ENCODE results near the gene DLGAP4.

DNA sequence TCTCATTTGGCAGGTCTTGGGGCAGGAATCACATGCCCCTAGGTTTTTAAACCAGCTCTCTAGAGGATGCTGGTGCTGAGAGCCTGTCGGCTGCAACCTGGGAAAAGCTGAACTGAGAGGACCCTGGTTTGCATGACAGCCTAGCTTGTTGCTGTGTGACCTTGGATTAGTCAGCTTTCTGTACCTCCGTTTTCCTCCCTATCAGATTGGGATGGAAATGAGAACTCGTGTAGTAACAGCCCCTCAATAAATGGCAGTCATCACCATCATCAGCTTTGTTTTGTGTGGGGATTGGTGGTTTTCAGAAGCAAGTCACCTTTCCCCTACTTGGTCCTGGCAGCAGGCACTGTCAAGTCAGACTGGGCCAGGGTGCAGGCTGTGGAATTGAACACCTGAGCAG lies 159.9 kb downstream of the DLGAP4 start:
- TF ChIP-seq, protein P1, sequence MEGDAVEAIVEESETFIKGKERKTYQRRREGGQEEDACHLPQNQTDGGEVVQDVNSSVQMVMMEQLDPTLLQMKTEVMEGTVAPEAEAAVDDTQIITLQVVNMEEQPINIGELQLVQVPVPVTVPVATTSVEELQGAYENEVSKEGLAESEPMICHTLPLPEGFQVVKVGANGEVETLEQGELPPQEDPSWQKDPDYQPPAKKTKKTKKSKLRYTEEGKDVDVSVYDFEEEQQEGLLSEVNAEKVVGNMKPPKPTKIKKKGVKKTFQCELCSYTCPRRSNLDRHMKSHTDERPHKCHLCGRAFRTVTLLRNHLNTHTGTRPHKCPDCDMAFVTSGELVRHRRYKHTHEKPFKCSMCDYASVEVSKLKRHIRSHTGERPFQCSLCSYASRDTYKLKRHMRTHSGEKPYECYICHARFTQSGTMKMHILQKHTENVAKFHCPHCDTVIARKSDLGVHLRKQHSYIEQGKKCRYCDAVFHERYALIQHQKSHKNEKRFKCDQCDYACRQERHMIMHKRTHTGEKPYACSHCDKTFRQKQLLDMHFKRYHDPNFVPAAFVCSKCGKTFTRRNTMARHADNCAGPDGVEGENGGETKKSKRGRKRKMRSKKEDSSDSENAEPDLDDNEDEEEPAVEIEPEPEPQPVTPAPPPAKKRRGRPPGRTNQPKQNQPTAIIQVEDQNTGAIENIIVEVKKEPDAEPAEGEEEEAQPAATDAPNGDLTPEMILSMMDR (IDR thresholded peaks at IDR 0.05) = no peak
- TF ChIP-seq TAF1 (IDR thresholded peaks at IDR 0.05; ENCODE audit: borderline replicate concordance, low read depth, low read length) (no peak), JUND (IDR thresholded peaks at IDR 0.05) (no peak), RFX5 (IDR thresholded peaks at IDR 0.05; ENCODE audit: low read length) (no peak), TCF12 (IDR thresholded peaks at IDR 0.05) (no peak), POLR2AphosphoS5 (IDR thresholded peaks at IDR 0.05; ENCODE audit: low read depth, low read length) (no peak), EP300 (IDR thresholded peaks at IDR 0.05; ENCODE audit: borderline replicate concordance in 1 of 2, low read depth in 1 of 2, low read length in 1 of 2) (no peak), TEAD4 (IDR thresholded peaks at IDR 0.05; ENCODE audit: borderline replicate concordance, insufficient read depth) (no peak), EZH2phosphoT487 (IDR thresholded peaks at IDR 0.05; ENCODE audit: borderline replicate concordance, low read depth) (no peak), YY1 (IDR thresholded peaks at IDR 0.05; ENCODE audit: low read depth) (no peak)

Data from SK-N-SH (cell line).